VCaP (cell line): Measurements from ENCODE around the gene SERINC5.

Source experiments
- H3K27ac ChIP-seq: fragments of 450-650 bp; 2 replicates; pipeline ENCODE4 v1.5.1; 2017
- TF ChIP-seq, protein P1 (sequence below): fragments of 450-650 bp; conservative IDR thresholded peaks from 2 replicates; pipeline ENCODE4 v1.5.1; 2017; ENCODE audit warnings: mild to moderate bottlenecking, moderate library complexity

Gene SERINC5

DNA sequence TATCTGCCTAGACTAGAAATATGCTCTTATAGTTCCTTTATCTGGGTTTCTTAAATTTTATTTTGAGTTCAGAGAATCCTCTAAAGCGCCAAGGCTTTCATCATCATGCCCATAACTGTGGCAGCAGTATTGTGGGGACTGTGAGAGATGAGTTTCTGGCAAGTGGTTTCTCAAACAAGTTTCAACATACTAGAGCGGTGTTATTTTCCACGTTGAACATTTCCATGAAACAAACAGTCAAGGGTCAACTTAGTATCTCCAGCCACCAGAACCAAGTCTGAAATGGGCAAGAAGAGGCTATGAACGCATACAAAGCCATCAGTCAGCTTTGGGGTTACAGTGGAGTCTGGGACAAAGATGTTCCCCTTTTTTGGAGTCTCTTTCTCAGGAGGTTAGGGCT, 40.3 kb downstream of the SERINC5 start:
- no peak overlapping the region for H3K27ac ChIP-seq
- TF ChIP-seq, protein P1, sequence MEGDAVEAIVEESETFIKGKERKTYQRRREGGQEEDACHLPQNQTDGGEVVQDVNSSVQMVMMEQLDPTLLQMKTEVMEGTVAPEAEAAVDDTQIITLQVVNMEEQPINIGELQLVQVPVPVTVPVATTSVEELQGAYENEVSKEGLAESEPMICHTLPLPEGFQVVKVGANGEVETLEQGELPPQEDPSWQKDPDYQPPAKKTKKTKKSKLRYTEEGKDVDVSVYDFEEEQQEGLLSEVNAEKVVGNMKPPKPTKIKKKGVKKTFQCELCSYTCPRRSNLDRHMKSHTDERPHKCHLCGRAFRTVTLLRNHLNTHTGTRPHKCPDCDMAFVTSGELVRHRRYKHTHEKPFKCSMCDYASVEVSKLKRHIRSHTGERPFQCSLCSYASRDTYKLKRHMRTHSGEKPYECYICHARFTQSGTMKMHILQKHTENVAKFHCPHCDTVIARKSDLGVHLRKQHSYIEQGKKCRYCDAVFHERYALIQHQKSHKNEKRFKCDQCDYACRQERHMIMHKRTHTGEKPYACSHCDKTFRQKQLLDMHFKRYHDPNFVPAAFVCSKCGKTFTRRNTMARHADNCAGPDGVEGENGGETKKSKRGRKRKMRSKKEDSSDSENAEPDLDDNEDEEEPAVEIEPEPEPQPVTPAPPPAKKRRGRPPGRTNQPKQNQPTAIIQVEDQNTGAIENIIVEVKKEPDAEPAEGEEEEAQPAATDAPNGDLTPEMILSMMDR, result no peak

DNA sequence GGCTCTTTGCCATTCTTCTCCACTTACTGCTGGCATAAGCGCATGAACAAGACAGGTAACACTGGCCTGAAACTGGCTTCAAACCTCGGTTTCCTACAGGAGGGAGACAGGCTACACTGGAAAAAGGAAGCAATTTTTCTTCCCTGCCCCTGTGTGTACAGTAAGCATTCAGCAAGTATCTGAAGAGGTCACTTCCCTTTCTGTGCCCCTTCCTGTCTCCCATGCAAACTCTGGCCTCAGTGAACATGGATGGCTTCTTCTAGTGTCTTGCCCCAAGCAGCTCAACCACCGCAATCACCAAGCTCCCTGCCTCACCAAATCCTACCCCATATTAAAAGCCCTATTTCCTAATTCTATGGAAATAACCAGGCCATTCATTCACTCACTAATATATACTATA, 42.4 kb downstream of the SERINC5 start:
- no peak overlapping the region for H3K27ac ChIP-seq

DNA sequence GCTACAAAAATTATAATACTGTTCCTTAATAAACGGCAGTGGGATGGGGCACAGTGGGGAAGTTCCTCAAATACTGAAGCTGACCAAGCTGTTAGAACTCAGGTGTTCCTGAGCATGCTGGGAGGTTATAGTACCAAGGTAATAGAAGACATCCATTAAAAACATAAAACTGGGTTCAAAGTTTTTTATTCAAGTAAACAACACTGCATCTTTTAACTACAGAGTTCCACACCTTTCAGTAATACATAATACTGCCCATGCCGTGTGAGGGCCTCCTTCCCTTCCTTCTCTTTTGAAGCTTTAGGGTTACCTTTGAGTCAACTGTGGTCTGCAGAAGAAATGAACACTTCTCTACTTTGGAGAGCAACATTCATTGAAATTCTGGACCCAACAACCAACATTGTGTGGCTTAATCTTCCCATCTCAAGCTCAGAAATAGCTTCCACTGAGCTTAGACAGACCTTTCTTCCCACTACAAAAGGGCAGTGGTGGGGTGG, 43.6 kb downstream of the SERINC5 start:
- TF ChIP-seq, protein P1, result no peak

More for the DNA sequence above, 42.4 kb downstream of the SERINC5 start:
- TF ChIP-seq, protein P1, result no peak

DNA sequence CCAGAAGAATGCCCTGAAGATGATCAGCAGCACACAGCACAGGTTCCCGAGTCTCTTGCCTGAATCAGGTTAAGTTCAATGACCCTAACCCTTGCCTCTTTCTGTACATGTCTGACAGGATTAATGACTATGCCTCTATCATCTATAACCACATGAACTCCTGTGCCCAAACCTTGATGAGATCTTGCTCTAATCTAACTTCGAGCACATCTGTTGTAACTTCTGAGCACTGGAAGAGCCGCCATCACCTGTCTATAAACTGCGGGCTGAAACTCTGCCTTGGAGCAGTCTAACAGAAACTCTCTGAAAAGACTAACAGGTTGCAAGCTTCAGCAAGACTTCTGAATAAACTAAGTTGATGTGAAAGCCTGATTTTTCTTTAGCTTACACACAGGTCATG, 44.5 kb downstream of the SERINC5 start:
- no peak overlapping the region for H3K27ac ChIP-seq

More for the DNA sequence above, 43.6 kb downstream of the SERINC5 start:
- no peak overlapping the region for H3K27ac ChIP-seq

DNA sequence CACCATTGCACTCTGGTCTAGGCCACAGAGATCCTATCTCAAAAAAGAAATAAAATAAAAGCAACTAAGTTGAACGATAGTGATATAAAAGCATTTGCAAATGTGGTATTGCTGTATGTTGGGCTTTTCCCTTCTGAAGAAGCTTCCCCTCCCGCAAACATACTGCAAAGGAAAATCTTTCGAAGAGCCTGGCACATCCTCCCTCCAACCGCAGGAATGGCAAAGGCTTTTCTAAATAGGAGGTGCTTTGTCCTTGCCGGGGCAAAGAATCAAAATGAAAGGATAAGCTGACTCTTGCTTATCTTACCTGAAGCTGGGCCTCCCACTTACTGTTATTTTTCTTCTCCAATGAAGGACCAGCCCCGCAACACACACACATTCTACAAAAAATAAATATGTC, 45.8 kb downstream of the SERINC5 start:
- no peak overlapping the region for H3K27ac ChIP-seq

More for the DNA sequence above, 44.5 kb downstream of the SERINC5 start:
- TF ChIP-seq, protein P1, result no peak

DNA sequence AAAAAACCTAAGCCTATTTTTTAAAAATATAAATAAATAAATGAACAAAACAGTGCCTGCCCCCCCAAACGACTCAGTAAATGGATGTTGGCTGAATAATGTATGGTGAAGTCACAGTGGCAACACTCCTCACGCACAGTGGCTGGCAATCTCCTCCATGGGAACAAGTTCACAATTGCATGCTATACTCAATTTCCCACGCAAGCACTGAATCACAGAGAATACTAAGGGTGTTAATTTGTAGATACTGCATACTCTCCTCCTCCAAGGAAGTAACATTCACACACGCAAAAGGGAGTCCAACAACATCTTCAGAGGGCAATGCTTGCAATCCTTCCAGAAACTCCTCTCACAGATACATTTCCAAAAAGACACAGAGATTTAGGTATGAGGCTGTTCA, 47.5 kb downstream of the SERINC5 start:
- TF ChIP-seq, protein P1, result no peak
- H3K27ac ChIP-seq, result peak overlapping the region; percentile 39

More for the DNA sequence above, 45.8 kb downstream of the SERINC5 start:
- TF ChIP-seq, protein P1, result no peak

DNA sequence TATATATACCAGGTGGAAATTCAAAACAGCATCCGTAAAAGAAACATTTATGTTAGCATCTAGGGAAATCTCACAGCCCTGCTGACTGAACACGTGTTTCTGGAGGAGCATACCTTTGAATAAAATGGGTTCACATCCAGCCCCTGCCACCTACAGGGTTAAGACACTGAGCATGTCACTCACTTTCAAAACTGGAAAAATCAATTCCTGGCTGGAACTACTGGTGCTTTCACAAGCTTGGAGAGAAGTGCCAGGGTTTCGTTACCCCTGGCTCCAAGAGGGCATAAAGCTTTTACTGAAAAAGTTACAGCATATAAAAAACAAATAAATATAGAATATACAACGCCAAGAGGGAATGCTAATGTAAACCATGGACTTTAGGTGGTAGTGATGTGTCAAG, 48.0 kb downstream of the SERINC5 start:
- TF ChIP-seq, protein P1, result no peak
- H3K27ac ChIP-seq, result peak overlapping the region; percentile 39
